Liver (tissue), 9 donors: ENCODE data around the gene EFNA3. TPM values are rescaled to one million over a fixed set of nuclear protein-coding genes. Genes with fewer than 3 reads are reported as not detected.
A peak's percentile ranks its signal among the peaks of the same experiment; 100 is the strongest.

ENCODE experiments used
- DNase-seq: peaks from one replicate; pipeline ENCODE4 v3.0.0-alpha.2; 2017; ENCODE audit warnings: low spot score
- H3K27ac ChIP-seq, 2 donors: one replicate each; pipeline ENCODE4 v1.7.0; 2013; ENCODE audit warnings: inconsistent platforms in 2 of 2, low read length in 2 of 2, control low read depth in 1 of 2, low read depth in 1 of 2, mild to moderate bottlenecking in 1 of 2
- H3K27me3 ChIP-seq, 4 donors: one replicate each; pipeline versions ENCODE4 v1.6.1 to v1.7.0; 2013; ENCODE audit warnings: low read length in 3 of 4, inconsistent platforms in 1 of 4, mild to moderate bottlenecking in 1 of 4, moderate library complexity in 1 of 4; ENCODE audit not compliant: control insufficient read depth in 4 of 4, insufficient read depth in 4 of 4
- H3K36me3 ChIP-seq, 4 donors: one replicate each; pipeline versions ENCODE4 v1.6.1 to v1.7.0; 2013; ENCODE audit warnings: low read length in 3 of 4, mild to moderate bottlenecking in 3 of 4, low read depth in 1 of 4, moderate library complexity in 1 of 4; ENCODE audit not compliant: control insufficient read depth in 4 of 4, insufficient read depth in 3 of 4
- H3K4me1 ChIP-seq, 4 donors: one replicate each; pipeline versions ENCODE4 v1.6.1 to v1.7.0; 2013; ENCODE audit warnings: low read length in 3 of 4, mild to moderate bottlenecking in 3 of 4, moderate library complexity in 1 of 4; ENCODE audit not compliant: control insufficient read depth in 4 of 4, insufficient read depth in 4 of 4
- H3K4me3 ChIP-seq, 3 donors: one replicate each; pipeline versions ENCODE4 v1.6.1 to v1.7.0; 2013; ENCODE audit warnings: low read length in 3 of 3, control low read depth in 1 of 3, low read depth in 1 of 3, mild to moderate bottlenecking in 1 of 3
- H3K9ac ChIP-seq, 2 donors: one replicate each; pipeline ENCODE4 v1.7.0; 2013; ENCODE audit warnings: low read length in 2 of 2, mild to moderate bottlenecking in 2 of 2, moderate library complexity in 2 of 2, control low read depth in 1 of 2, low read depth in 1 of 2
- H3K9me3 ChIP-seq, 4 donors: one replicate each; pipeline versions ENCODE4 v1.6.1 to v1.7.0; 2013; ENCODE audit warnings: low read length in 3 of 4; ENCODE audit not compliant: control insufficient read depth in 4 of 4
- EGR1 ChIP-seq, 2 donors: IDR thresholded peaks; 2 replicates each; pipeline ENCODE4 v1.6.1; 2016 to 2018; ENCODE audit warnings: antibody characterized with exemption in 2 of 2, low read depth in 2 of 2
- FOXA1 ChIP-seq: IDR thresholded peaks from 2 replicates; pipeline ENCODE4 v1.6.1; 2016; ENCODE audit warnings: antibody characterized with exemption
- HNF4A ChIP-seq, 2 donors: conservative IDR thresholded peaks; 2 replicates each; pipeline ENCODE4 v1.6.1; 2016; ENCODE audit warnings: antibody characterized with exemption in 2 of 2, mild to moderate bottlenecking in 2 of 2
- JUND ChIP-seq, 2 donors: IDR thresholded peaks; 2 replicates each; pipeline ENCODE4 v1.6.1; 2016; ENCODE audit warnings: antibody characterized with exemption in 2 of 2
- REST ChIP-seq: IDR thresholded peaks from 2 replicates; pipeline ENCODE4 v1.6.1; 2016; ENCODE audit warnings: antibody characterized with exemption, mild to moderate bottlenecking
- RXRA ChIP-seq, 2 donors: IDR thresholded peaks; 2 replicates each; pipeline ENCODE4 v1.6.1; 2017 to 2018; ENCODE audit warnings: antibody characterized with exemption in 2 of 2, mild to moderate bottlenecking in 1 of 2
- TAF1 ChIP-seq: conservative IDR thresholded peaks from 2 replicates; pipeline ENCODE4 v1.6.1; 2016; ENCODE audit warnings: antibody characterized with exemption, mild to moderate bottlenecking
- YY1 ChIP-seq: IDR thresholded peaks from 2 replicates; pipeline ENCODE4 v1.6.1; 2016; ENCODE audit warnings: antibody characterized with exemption, mild to moderate bottlenecking
- WGBS: extraction: QIAGEN DNeasy Blood & Tissue Kit; methylation state at CpG from one replicate; pipeline ENCODE4 v1.1.7; 2013; 5-methylcytosine and 5-hydroxymethylcytosine counted together
- polyA plus RNA-seq, 2 donors: library from polyadenylated mRNA; stranded (reverse) in 1 of 2; unstranded in 1 of 2; fragments of 200-250 nt in 1 of 2; fragments of >200 nt in 1 of 2; fragmentation: Nextera tagmentation in 1 of 2; extraction: Ambion mirVana in 1 of 2; gene quantifications; one replicate each; pipeline versions ENCODE4 v1.2.1 to v1.2.3, GENCODE V29; 2013 to 2015
- total RNA-seq, 2 donors: library from RNA; depleted of rRNA; stranded (reverse); fragments of >200 nt; gene quantifications; one replicate each; pipeline ENCODE4 v1.2.3, GENCODE V29; 2014
- TF ChIP-seq, protein P1 (sequence below): IDR thresholded peaks from 2 replicates; pipeline ENCODE4 v1.6.1; 2016; ENCODE audit warnings: antibody characterized with exemption
- TF ChIP-seq, protein P2 (sequence below): IDR thresholded peaks from 2 replicates; pipeline ENCODE4 v1.6.1; 2016; ENCODE audit warnings: antibody characterized with exemption
- TF ChIP-seq, protein P3 (sequence below): fragments of 150-350 bp; IDR thresholded peaks from 2 replicates; pipeline ENCODE4 v1.5.1; 2017; ENCODE audit warnings: improper control_type of control experiment, low read depth, low read length; ENCODE audit not compliant: missing input control
- donor health status: healthy.
- donor health status: healthy.
- donor health status: healthy.
- donor health status: healthy.
- donor health status: healthy.

EFNA3 gene
- total and polyA plus RNA-seq, 4 donors = 0.47 to 3.7 (median 1.1) TPM

DNA sequence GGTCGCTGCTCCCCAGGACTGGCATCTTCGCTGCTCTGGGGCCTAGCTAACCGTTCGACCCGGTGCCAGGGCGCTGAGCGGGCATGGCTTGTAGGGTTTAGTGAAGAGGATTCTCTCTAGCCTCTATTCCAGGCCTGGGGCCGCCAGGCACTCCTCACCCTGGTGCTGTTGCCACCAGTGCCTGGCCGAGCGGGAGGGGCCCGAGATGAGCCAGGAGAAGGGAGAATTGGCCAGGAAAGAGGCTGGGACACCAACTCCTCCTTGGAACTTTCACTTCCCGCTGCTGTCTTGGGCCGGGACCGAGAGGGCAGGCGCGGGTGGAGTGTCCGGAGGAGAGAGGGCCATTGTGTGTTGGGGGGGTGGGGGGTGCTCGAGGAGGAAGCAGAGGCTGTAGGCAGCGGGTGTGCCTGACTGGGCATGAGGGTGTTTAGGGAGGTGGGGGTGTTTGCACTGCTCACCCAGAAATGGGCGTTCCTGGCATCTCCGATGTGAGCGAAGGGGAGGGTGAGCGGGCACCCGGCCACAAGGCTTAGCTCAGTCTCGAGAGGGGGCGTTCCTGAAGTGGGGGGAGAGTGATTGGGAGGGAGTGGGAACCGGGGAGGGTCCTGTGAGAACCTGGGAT is 26.7 kb upstream of the EFNA3 start (continued):
- TF ChIP-seq REST (no peak), TAF1 (no peak), FOXA1 (no peak), YY1 (no peak)
- TF ChIP-seq, protein P1, sequence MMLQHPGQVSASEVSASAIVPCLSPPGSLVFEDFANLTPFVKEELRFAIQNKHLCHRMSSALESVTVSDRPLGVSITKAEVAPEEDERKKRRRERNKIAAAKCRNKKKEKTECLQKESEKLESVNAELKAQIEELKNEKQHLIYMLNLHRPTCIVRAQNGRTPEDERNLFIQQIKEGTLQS = no peak

GRCh38 chr1:155052439-155053395 is 25.9 kb upstream of the EFNA3 start:
- H3K27ac ChIP-seq = peak overlapping the region in 1 of 2 donors; percentile 10
- no peak for DNase-seq
- 64% methylated on average over 12 of the region's 12 CpGs for WGBS

More at GRCh38 chr1:155052439-155053395, 25.9 kb upstream of the EFNA3 start:
- Histone ChIP-seq H3K9me3 (no peaks in the 10 kb centered on the region), H3K27me3 (no peaks in the 10 kb centered on the region), H3K4me1 (peaks cover 9 to 49% (median 28%) of the 10 kb centered on the region in 4 donors), H3K4me3 (peak overlapping the region in 1 of 3 donors; percentile 75), H3K9ac (no peak overlapping the region), H3K36me3 (peaks cover 0 to 11% (median 3%) of the 10 kb centered on the region in 4 donors)
- TF ChIP-seq, protein P2, sequence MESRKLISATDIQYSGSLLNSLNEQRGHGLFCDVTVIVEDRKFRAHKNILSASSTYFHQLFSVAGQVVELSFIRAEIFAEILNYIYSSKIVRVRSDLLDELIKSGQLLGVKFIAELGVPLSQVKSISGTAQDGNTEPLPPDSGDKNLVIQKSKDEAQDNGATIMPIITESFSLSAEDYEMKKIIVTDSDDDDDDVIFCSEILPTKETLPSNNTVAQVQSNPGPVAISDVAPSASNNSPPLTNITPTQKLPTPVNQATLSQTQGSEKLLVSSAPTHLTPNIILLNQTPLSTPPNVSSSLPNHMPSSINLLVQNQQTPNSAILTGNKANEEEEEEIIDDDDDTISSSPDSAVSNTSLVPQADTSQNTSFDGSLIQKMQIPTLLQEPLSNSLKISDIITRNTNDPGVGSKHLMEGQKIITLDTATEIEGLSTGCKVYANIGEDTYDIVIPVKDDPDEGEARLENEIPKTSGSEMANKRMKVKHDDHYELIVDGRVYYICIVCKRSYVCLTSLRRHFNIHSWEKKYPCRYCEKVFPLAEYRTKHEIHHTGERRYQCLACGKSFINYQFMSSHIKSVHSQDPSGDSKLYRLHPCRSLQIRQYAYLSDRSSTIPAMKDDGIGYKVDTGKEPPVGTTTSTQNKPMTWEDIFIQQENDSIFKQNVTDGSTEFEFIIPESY = no peak
- no peak for TF ChIP-seq HNF4A (conservative IDR thresholded peaks at IDR 0.05)
- TF ChIP-seq EGR1 (IDR thresholded peaks at IDR 0.05; ENCODE audit: low read depth in 2 of 2) = no peak
- no peak for TF ChIP-seq FOXA1
- TF ChIP-seq YY1 = no peak
- TF ChIP-seq, protein P3, sequence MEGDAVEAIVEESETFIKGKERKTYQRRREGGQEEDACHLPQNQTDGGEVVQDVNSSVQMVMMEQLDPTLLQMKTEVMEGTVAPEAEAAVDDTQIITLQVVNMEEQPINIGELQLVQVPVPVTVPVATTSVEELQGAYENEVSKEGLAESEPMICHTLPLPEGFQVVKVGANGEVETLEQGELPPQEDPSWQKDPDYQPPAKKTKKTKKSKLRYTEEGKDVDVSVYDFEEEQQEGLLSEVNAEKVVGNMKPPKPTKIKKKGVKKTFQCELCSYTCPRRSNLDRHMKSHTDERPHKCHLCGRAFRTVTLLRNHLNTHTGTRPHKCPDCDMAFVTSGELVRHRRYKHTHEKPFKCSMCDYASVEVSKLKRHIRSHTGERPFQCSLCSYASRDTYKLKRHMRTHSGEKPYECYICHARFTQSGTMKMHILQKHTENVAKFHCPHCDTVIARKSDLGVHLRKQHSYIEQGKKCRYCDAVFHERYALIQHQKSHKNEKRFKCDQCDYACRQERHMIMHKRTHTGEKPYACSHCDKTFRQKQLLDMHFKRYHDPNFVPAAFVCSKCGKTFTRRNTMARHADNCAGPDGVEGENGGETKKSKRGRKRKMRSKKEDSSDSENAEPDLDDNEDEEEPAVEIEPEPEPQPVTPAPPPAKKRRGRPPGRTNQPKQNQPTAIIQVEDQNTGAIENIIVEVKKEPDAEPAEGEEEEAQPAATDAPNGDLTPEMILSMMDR = no peak
- TF ChIP-seq JUND (IDR thresholded peaks at IDR 0.05) = no peak
- TF ChIP-seq RXRA (IDR thresholded peaks at IDR 0.05) = no peak
- TF ChIP-seq, protein P1 = no peak
